Activated T-cell treated with anti-CD3 and anti-CD28 coated beads, Interleukin-2, amount 50 U/mL, for 4 hours (primary cell): ENCODE measurements around the gene USP33. TPM values are rescaled to one million over a fixed set of nuclear protein-coding genes. Genes with fewer than 3 reads are reported as not detected.
"Not testable (repeated sequence)": the region's sequence is repeated elsewhere in the genome, so short reads cannot be mapped to it uniquely, and the experiment has no call there.

Experiments
- ATAC-seq, 2 donors: fragments of 200-7000 bp; cut with Tn5 transposase; one replicate each; pipeline ENCODE4 v1.10.0; 2021
- DNase-seq: peaks from one replicate; pipeline ENCODE4 v3.0.0-alpha.2; 2020
- H3K27me3 Mint-ChIP-seq: one replicate; pipeline ENCODE4 v1.8.0; 2021; ENCODE audit warnings: low read depth, mixed read lengths
- H3K36me3 Mint-ChIP-seq: one replicate; pipeline ENCODE4 v1.8.0; 2022; ENCODE audit warnings: mixed read lengths; ENCODE audit not compliant: insufficient read depth
- H3K4me1 Mint-ChIP-seq: one replicate; pipeline ENCODE4 v1.8.0; 2021; ENCODE audit warnings: low read depth, mixed read lengths
- H3K4me3 Mint-ChIP-seq: one replicate; pipeline ENCODE4 v1.8.0; 2021; ENCODE audit warnings: mild to moderate bottlenecking, moderate library complexity, mixed read lengths
- H3K9me3 Mint-ChIP-seq: one replicate; pipeline ENCODE4 v1.8.0; 2021; ENCODE audit warnings: mixed read lengths
- total RNA-seq, 3 donors: library from RNA; stranded (reverse); gene quantifications; one replicate each; pipeline ENCODE4 v1.2.1, GENCODE V29; 2021

Gene USP33
- total RNA-seq, 3 donors from 2014 or later, result 30.2 to 38.1 (median 32.1) TPM

GRCh38 chr1:77671836-77672235 lies 87.8 kb downstream of the USP33 start:
- no peaks in the 10 kb centered on the region for H3K27me3 Mint-ChIP-seq
- peaks cover 9% of the 10 kb centered on the region for H3K36me3 Mint-ChIP-seq
- H3K4me3 Mint-ChIP-seq, result no peak overlapping the region
- DNase-seq (no peak), ATAC-seq (no peak)
- H3K9me3 Mint-ChIP-seq, result no peaks in the 10 kb centered on the region
- peaks cover 67% of the 10 kb centered on the region for H3K4me1 Mint-ChIP-seq

- ATAC-seq, result no peak
- H3K9me3 Mint-ChIP-seq, result no peaks in the 10 kb centered on the region
- H3K36me3 Mint-ChIP-seq, result peaks cover 5% of the 10 kb centered on the region
- no peak overlapping the region for H3K4me3 Mint-ChIP-seq
- no peaks in the 10 kb centered on the region for H3K27me3 Mint-ChIP-seq
- no peak for DNase-seq
- H3K4me1 Mint-ChIP-seq, result peaks cover 66% of the 10 kb centered on the region
Observed at GRCh38 chr1:77670330-77670729, 89.3 kb downstream of the USP33 start.

- H3K36me3 Mint-ChIP-seq, result peaks cover 3% of the 10 kb centered on the region
- peak; percentile 46 to 60 for ATAC-seq
- H3K9me3 Mint-ChIP-seq, result no peaks in the 10 kb centered on the region
- peaks cover 74% of the 10 kb centered on the region for H3K4me1 Mint-ChIP-seq
- H3K4me3 Mint-ChIP-seq, result no peak overlapping the region
- DNase-seq, result no peak
- no peaks in the 10 kb centered on the region for H3K27me3 Mint-ChIP-seq
Observed at GRCh38 chr1:77668924-77669449, 90.7 kb downstream of the USP33 start.

- no peaks in the 10 kb centered on the region for H3K9me3 Mint-ChIP-seq
- H3K4me1 Mint-ChIP-seq, result peaks cover 56% of the 10 kb centered on the region
Observed at GRCh38 chr1:77664939-77665516, 94.6 kb downstream of the USP33 start.

GRCh38 chr1:77661696-77662095 lies 98.0 kb downstream of the USP33 start:
- Mint-ChIP-seq H3K4me1 (peaks cover 42% of the 10 kb centered on the region), H3K4me3 (no peak overlapping the region), H3K27me3 (no peaks in the 10 kb centered on the region), H3K9me3 (no peaks in the 10 kb centered on the region), H3K36me3 (peaks cover 7% of the 10 kb centered on the region)
- ATAC-seq, result no peak
- no peak for DNase-seq

More at GRCh38 chr1:77664939-77665516, 94.6 kb downstream of the USP33 start:
- DNase-seq (no peak), ATAC-seq (no peak)
- peaks cover 5% of the 10 kb centered on the region for H3K36me3 Mint-ChIP-seq
- no peak overlapping the region for H3K4me3 Mint-ChIP-seq
- H3K27me3 Mint-ChIP-seq, result no peaks in the 10 kb centered on the region

- no peaks in the 10 kb centered on the region for H3K9me3 Mint-ChIP-seq
- H3K4me1 Mint-ChIP-seq, result peaks cover 46% of the 10 kb centered on the region
- H3K27me3 Mint-ChIP-seq, result no peaks in the 10 kb centered on the region
- H3K4me3 Mint-ChIP-seq, result no peak overlapping the region
- DNase-seq, result no peak
- H3K36me3 Mint-ChIP-seq, result peaks cover 12% of the 10 kb centered on the region
- ATAC-seq, result no peak
Observed at GRCh38 chr1:77659879-77660593, 99.6 kb downstream of the USP33 start.

GRCh38 chr1:77658271-77658670 lies 101.4 kb downstream of the USP33 start:
- H3K4me3 Mint-ChIP-seq, result no peak overlapping the region
- peaks cover 37% of the 10 kb centered on the region for H3K4me1 Mint-ChIP-seq
- DNase-seq (no peak), ATAC-seq (no peak)
- H3K27me3 Mint-ChIP-seq, result no peaks in the 10 kb centered on the region
- H3K9me3 Mint-ChIP-seq, result no peaks in the 10 kb centered on the region
- peaks cover 14% of the 10 kb centered on the region for H3K36me3 Mint-ChIP-seq

GRCh38 chr1:77655431-77655974 lies 104.1 kb downstream of the USP33 start:
- no peak overlapping the region for H3K4me3 Mint-ChIP-seq
- H3K36me3 Mint-ChIP-seq, result peaks cover 35% of the 10 kb centered on the region
- H3K9me3 Mint-ChIP-seq, result peaks cover 1% of the 10 kb centered on the region
- ATAC-seq (peak in 1 of 2 donors; percentile 41), DNase-seq (no peak)
- H3K4me1 Mint-ChIP-seq, result peaks cover 42% of the 10 kb centered on the region
- H3K27me3 Mint-ChIP-seq, result no peaks in the 10 kb centered on the region

GRCh38 chr1:77652970-77653516 lies 106.6 kb downstream of the USP33 start:
- Mint-ChIP-seq H3K9me3 (peaks cover 13% of the 10 kb centered on the region), H3K36me3 (peaks cover 43% of the 10 kb centered on the region), H3K27me3 (no peaks in the 10 kb centered on the region), H3K4me1 (peaks cover 36% of the 10 kb centered on the region), H3K4me3 (no peak overlapping the region)
- ATAC-seq (no peak), DNase-seq (no peak)

- ATAC-seq (no peak), DNase-seq (no peak)
- Mint-ChIP-seq H3K4me3 (no peak overlapping the region), H3K27me3 (no peaks in the 10 kb centered on the region), H3K9me3 (peaks cover 13% of the 10 kb centered on the region), H3K36me3 (peaks cover 42% of the 10 kb centered on the region), H3K4me1 (peaks cover 35% of the 10 kb centered on the region)
Observed at GRCh38 chr1:77652268-77652667, 107.4 kb downstream of the USP33 start.

- no peaks in the 10 kb centered on the region for H3K27me3 Mint-ChIP-seq
- H3K36me3 Mint-ChIP-seq, result peaks cover 49% of the 10 kb centered on the region
- ATAC-seq, result no peak
- peaks cover 13% of the 10 kb centered on the region for H3K9me3 Mint-ChIP-seq
- no peak for DNase-seq
- peaks cover 23% of the 10 kb centered on the region for H3K4me1 Mint-ChIP-seq
- H3K4me3 Mint-ChIP-seq, result no peak overlapping the region
Observed at GRCh38 chr1:77649127-77649526, 110.5 kb downstream of the USP33 start.

GRCh38 chr1:77646224-77646623 lies 113.4 kb downstream of the USP33 start:
- Mint-ChIP-seq H3K9me3 (peaks cover 13% of the 10 kb centered on the region), H3K4me1 (peaks cover 16% of the 10 kb centered on the region), H3K36me3 (peaks cover 36% of the 10 kb centered on the region)
- H3K4me3 Mint-ChIP-seq, ATAC-seq, H3K27me3 Mint-ChIP-seq, DNase-seq: not testable (repeated sequence)
